ENCODE measurements around the gene SVIL.
"Not testable (repeated sequence)": the region's sequence is repeated elsewhere in the genome, so short reads cannot be mapped to it uniquely, and the experiment has no call there.

SVIL gene

DNA sequence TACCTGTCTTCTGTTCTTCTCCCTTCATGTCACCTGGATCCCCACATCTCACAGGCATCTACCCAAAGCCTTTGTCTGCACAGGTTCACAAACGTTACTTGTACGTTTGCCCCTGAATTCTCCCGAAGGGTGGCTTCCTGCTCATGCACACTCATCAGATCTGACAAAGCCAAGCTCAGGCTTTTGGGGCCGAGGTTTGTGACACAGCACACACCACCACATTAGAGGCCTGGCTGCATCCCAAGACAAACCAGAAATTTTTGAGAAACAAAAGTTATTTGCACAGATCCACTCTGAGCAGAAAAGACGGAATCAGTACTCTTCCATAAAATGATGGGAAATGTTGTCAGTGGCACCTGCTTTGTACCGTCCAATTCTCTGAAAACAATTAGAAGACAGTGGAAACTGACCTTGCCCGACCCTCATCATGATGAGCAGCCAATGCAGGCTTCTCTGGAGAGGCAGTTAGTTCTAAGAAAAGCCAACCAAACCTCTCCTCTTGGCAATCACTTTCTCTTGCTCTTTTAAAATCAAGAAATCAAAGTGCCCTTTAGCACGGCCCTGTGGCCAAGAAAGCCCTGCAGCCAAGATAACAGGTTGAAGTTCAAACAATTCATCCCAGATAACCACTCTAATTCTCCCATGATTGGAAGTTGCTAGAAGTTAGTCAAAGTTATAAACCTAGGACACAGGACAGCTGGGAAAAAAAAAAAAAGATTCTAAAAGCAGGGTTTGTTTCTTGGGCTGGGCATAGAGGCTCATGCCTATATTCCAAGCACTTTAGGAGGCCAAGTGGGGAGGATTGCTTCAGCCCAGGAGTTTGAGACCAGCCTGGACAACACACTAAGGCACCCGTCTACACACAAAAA lies 13.6 kb upstream of the SVIL start:
- peak; percentile 55 for DNase-seq

DNA sequence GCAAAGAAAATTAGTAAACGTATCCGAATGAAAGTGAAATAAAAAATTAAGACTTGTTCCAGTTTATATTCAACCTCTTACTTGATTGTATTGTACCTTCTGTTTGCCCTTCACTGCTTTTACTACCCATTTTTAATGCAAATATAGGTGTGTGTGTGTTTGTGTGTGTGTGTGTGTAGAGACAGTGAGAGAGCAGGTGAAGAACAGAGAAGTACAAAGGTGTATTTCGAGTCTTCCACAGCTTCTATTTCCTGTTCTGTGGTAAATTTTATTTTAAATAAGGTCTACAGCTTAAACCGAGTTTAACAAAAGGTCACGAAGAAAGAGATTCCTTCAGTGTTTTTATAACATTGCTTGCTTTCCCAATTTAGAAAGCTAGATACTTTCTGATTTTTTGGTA lies 12.7 kb upstream of the SVIL start:
- DNase-seq: no peak

DNA sequence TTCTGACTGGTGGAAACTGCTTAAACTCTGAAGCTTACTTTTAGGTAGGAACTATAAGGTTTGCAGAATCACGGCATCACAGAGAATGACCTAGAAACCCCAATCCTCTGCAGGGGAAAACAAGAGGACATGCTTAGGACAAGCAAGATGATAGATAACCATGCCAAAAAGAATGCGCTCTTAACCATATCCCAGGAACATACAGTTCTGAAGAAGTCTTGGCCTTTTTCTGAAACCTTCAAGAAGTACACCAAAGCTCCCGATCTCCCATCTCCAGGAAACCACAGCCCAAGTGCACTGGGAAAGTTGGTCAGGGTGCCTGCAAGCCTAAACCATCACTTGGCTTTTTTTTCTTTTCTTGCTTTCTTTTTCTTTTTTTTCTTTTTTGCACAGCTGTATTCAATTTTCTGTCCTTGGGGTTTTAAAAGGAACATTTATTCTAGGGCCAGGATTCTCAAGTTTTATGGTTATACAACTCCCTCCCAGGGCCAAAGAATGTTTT lies 12.2 kb upstream of the SVIL start:
- peak; percentile 63 for DNase-seq

DNA sequence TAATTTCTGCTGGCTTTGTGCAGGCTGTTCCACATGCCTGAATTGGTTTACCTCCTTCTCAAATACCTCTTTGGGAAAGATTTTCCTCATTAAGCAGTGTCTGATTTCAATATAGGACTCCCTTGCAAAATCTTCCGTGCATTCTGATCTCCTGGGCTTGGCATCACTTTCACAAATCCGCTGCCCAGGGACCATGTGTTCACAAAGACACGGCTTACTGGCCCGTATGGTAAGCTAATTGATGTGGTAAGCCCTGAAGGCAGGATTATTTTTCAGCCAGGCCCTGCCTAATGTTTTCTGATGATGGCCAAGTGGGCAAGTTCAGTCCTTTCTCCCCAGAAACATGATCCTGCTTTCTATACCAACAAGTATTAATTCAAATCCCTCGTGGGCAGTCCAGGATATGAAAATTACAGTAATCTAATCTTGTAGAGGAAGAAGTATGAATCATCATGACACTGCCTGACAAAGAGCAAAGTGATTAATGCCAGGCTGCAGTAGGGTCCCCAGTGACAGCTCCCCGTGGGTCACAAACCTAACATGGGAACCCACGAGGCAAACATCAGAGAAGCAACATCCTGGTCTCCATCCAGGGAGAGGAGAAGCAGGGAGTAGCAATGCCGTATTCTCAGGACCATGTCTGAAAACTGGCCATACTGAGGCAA lies 11.6 kb upstream of the SVIL start:
- peak; percentile 70 for DNase-seq

DNA sequence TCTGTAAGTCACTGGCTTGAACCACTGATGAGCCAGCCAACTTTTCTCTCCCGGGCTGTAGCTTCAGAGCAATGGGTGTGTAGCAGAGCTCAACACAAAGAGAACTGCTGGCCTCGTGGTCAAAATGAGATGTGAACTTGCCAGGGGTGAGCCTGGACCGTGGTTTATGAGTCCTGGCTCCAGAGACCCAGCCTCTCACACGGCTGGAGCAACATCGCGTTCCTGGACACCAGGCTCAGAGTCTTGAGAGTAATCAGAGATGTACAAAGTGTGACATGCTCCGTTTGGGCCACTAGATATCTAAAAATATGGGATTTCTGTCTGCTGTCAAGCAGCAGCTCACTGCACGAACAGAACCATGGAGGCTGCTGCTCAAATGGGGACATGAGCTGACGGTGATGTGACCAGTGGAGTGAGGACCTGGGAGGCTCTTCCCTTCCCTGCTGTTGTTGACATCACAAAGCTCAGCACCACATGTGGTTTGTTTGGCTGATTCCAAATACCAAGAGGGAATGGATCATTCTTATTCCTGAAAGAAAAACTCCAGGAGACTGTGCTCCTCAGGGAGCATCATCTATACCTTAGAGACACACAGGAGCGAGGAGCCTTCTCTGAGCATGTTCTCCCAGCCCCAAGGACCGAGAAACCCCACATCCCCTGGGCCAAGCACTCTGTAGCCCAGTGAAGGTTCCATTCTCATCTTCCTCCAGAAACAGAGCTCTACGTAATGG lies 9.2 kb upstream of the SVIL start:
- peak; percentile 55 for DNase-seq

DNA sequence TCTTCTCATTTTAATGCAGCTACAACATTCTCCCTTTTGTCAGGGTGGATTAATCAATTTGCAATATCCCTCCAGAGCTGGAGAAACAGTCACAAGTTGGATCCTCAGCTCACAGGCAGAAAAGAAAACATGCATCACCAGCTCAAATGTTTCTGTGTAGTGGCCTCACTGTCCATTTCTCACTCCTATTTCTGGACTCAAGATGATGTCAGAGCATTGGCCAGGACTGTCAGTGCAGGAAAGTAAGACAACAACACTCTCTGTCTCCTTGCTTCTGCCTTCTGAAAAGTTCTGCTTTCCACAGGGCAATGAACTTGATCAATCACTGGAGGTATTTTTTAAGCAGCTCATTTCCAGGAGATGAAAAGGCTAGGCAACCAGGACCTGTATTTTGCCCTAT lies 8.2 kb upstream of the SVIL start:
- peak; percentile 49 for DNase-seq

DNA sequence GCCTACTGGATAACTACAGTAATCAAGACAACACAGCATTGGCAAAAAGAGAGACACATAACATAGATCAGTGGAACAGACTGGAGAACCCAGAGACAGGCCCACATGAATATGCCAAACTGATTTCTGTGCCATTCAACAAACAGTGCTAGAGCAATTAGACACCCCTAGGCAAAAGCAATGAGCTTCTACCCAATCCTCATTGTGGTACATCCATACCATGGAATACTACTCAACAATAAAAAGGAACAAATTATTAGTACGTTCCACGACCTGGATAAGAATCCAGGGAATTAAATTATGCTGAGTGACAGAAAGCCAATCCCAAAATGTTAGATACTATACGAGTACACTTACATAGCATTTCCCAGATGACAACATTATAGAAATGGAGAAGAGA lies 2.8 kb upstream of the SVIL start:
- no peak for DNase-seq

DNA sequence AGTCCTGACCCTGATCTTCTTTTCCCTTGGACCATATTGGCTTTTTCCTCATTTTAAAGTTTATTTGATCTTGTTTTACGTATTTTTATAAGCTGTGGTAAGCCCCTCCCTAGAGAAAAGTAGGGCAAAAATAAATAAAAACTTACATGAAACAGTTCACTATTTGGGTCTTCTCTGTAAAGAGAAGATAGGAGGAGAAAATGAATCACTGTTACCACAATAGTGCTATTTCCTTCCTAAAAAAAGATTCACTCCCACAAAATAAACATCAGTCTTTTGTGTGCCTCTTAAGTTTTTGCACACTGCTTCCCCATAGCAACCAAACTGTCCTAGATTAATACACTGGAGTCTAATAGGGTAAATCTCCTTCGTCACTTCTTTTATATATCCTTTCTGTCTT lies 1.4 kb upstream of the SVIL start:
- DNase-seq: no peak

DNA sequence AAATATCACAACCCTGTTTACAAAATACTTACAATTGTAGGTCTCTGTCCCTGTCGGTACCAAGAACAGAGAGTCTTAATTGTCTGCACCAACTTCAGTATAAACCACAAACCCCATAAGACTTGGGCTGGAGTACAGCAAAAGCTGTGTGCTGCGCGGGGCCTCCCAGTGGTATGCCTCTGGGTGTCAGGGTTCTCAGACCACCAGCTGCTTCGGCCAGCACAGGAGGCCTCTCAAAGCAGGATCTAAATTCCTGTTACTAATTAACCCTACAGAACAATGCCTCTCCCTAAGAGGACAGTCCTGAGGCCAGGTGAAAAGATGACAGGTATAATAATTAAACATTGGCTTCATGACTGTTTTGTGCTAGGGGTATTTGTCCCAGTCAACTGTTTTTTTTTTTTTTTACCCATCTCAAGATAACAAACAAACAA lies 957 bp upstream of the SVIL start:
- peak; percentile 64 for DNase-seq

DNA sequence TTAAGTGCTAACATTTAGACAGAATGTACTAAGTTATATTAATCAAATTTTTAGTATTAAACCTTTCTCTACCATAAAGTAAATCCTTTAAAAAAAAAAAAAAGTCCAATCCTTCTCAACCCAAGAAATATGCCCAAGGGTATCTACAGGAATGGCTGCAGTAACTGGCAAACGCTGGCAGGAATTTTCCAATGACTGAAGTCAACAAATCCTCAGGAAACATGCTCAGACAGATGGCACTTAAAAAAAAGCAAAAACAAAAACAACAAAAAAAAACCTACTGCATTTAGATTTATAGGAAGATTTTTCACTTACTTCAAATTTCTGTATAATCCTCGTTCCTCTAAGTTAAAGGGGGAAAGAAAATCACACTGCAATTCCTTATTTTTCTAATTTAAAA lies 666 bp downstream of the SVIL start:
- DNase-seq: no peak

DNA sequence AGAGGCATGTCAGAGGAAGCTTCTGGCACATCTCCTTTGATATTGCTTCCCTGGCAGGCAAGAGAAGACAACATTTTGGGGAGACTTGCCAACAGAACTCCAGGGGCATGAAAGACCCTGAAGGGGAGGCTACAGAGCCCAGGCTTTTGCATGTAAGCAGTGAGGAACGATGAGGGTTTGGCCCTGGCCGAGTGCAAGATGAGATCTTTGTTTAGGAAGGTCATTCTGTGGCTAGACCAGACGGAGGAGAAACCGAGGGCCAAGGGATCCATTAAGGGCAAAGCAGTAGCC lies 3.8 kb downstream of the SVIL start:
- no peak for DNase-seq

DNA sequence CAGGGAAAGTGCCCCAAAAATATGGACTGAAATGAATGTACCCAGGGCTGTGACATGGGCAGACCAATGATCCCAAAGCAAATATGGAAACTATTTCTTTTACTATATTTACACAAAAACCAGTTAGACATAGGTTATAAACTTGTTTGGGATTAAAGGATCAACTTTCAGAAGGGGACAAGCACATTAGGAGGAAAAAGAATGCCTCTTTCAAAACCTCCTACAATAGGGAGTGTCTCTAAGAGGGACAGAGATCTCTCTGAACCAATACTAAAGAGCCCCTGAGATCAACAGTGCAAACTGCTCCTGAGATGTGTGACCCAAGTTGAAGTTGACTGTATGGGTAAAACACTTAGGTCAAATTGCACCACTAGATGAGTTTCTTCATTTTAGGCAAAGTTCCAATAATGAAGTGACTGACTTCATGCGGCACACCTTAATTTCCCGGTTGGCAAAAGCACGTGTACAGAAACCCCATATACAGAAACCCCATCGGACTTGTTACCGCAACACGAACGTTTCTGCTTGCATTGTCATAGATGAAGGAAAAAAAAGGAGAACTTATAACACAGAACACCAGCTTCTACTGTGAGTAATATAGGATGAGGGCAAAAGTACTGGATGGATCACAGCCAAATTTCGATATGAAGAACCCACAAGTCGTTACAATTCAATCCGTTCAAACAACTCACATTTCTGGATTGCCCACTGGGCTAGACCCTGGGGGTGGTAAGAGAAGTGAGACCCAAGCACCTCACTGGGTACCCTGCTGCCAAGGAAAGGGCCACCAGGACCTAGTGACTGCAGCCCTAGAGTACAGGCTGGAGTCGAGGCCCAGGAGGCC lies 4.3 kb downstream of the SVIL start:
- no peak for DNase-seq

DNA sequence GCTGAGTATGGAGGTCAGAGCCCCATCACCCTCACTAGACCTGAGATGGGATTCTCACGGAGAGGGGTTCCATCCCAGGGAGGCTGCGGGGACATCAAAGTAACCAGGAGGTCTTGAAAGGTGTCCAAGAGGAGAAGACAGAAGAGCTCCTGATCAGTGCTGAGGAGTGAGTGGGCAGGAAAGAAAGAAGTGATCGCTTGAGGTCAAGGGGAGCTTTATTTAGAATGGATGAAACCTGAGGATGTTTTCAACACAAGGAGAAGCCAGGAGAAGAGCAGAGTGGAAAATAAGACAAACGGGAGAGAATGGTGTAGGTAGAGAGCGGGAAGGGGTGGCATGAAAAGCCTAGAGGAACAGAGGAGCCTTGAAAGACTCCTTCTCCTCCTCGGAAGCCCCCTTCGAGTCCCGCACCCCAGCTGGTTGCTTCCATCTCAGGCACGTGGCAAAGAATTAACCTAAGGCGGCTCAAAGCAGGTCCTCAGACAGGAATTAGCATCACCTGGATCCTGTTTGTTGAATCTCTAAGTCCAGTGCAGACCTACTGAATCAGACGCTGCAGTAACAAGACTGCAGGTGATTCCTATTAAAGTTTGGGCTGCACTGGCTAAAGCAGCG lies 5.8 kb downstream of the SVIL start:
- no peak for DNase-seq

DNA sequence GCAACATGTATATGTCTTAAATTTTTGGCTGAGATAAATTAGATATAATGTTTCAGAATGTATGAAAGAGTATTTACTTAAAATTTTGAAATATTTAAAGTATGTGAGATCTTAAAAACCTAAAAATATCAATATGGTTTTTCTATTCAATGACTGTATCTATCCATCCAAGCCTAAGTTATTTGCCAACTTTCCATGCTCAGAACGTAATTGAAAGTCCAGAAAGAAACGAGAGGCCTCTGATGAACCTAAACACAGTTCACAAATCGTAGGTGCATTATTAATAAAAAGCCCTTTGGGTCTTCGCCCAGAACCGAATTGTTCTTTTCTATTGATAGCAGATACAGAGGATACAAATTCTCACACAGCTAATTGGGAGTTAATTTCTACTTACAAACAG lies 6.5 kb downstream of the SVIL start:
- DNase-seq: no peak

DNA sequence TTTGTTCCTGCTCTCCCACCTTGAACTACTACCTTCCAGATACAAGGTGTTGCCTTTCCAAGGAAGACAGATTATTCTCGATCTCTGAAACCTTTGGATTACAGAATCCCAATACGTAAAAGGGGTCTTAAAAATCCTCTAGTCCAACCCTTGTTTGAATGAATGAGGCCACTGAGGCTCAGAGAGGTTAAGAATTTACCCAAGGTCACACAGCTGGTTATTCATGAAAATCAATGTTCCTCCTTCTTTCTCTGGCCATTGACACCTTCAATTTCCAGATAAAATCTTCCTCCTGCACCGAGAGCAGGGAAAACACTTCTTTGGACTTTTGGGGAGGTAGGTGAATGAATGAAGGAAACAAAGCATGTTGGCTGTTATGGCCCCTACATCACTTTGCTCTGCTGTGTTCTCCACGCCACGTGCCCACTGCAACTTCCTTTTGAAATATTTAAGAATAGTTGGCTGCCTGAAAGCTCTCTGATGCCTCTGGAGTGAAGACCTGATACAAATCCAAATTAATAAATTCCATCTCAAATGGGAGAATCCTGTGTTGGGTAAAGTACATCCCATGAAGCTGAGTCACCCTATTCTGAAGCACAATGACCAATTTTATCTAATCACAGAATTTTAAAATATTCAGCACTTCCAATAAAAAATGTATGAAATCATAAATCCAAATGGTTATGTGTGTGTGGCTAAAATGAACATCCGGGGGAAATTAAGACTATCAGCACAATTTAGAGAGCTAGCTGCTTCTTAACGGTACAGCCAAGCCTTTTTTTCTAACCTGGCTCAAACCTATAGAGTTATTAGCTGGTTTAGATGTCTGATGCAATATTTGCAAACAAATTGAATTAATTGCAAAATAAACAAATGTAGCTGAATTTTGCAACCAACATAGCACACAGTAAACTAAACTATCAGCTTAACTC lies 7.3 kb downstream of the SVIL start:
- DNase-seq: no peak

DNA sequence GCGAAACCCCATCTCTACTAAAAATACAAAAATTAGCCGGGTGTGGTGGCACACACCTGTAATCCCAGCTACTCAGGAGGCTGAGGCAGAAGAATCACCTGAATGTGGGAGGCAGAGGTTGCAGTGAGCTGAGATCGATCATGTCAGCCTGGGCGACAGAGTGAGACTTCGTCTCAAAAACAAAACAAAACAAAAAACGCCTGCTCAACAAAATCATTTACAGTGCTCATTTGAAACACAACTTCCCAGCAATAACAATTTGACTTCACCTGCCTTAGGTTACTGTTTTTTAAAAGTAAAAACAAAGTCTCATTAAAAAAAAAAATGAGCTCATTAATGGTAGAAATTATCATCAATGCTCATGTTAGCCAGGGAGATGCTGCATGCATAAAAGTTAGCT lies 10.4 kb downstream of the SVIL start:
- DNase-seq: not testable (repeated sequence)

DNA sequence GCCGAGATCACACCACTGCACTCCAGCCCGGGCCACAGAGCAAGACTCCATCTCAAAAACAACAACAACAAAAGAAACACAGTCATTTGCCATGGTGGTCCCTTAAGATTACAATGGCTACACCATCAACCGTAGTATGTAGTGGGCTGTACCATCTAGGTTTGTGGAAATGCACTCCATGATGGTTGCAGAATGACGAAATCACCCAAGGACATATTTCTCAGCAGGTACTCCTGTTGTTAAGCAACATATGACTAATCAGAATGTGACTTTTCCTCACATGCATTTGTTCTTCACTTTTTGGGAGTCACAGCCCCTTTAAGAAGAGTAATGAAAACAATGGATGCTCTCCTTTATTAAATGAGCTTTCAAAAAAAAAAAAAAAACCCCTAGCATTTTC lies 11.0 kb downstream of the SVIL start:
- DNase-seq: no peak

DNA sequence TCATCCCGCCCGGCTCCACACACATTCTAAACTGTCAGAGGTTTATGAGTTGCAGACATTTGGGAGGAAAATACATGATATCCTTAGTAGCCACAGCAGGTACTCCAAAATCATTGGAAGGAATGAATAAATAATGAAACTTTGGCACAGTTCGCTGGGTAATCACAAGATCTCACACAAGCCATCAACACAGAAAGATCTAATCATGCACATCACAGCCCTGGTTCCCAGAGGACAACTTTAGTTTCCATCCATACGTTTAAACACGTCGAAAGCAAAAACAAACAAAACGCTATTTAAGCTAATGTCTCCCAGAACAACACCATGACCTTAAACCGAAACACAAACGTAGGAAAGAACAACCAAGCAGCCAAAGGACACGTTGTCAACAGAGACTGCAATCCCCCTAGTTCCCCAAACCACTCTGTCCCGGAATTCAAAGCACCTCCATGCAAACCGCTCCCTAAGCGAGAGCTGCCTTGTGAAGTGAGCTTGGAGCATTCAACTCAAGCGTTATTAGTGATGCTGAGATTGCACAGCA lies 12.3 kb downstream of the SVIL start:
- no peak for DNase-seq

DNA sequence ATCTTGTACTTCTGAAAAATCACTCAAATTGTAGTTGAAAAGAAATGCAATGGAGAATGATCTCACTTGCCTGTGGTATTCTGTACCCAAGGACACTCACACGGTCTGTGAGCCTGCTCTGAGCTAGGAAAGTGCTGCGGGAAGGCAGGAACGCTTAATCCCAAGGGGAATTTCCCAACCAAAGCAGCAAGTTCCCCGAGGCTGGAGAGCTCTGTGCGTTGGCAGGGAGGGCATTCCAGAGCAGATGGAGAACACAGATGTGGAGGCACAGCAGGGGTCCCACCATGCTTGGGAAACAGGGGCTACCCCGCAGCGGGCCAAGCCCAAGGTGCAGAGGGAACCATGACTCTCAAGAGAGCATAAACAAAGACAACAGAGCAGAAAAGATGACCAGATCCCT lies 13.6 kb downstream of the SVIL start:
- no peak for DNase-seq

DNA sequence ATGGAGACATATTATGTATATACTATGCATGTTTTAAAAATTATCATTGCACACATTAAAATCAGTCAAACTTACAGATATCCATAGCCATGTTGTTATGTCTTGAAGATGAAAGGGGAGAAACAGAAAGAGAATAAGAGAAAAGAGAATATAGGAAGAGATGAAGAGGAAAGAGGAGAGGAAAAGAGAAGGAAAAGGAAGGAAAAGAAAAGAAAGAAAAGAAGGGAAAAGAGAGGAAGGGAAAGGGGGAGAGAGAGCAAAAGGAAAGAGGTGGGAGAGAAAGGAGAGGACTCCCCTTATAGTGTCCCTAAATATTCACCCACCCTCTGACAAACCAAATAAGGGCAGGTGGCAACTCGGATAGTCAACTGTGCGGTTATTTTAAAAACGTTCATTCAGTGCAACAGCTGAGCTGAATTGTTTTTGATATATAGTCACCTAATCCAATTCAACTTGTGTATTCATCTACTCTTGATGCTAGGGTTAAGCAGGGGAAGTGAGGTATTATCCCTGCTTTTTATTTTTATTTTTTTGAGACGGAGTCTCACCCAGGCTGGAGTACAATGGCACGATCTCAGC lies 14.6 kb downstream of the SVIL start:
- DNase-seq: no peak

DNA sequence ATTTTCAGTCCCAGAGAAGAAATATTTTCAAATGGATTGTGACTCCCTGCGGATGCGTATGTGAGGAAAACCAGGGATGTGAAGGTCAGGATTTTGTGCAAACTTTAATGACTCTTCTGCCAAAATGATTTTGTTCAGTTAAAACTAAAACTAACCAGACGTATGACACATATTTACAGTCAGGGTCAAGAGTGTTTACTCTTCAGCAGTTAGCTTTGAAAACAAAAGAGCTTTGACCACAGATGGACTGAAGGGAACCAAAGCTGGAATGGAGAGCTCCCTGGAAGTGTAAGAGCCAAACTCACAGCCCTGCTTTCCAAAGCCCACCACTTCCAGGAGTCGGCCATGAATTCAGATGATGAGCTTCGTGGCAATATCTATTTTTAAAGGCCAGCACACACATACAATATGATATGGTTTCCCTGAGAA lies 15.5 kb downstream of the SVIL start:
- no peak for DNase-seq

Data from left hindlimb (tissue), 1 donor.